ENCODE results near the gene KBTBD4. TPM values are rescaled to one million over a fixed set of nuclear protein-coding genes. Genes with fewer than 3 reads are reported as not detected.

Gene KBTBD4
- total and polyA plus RNA-seq, 2 of the 13 experiments (the other 11 are each of a cell fraction or from before 2014, with no cell fraction given) = 8.5 to 12.8 TPM

GRCh38 chr11:47565340-47566148 lies 13.2 kb downstream of the KBTBD4 start, which contains the start of gene PTPMT1 (continued):
- TF ChIP-seq FOSL1 (CRISPR knock-in tag; IDR thresholded peaks at IDR 0.05; ENCODE audit: borderline replicate concordance) (no peak), ZNF451 (CRISPR knock-in tag; IDR thresholded peaks at IDR 0.05) (peak; percentile 78; the same call in 1 of the 2 replicates), SOX13 (IDR thresholded peaks at IDR 0.05) (no peak), SOX13 (CRISPR knock-in tag; conservative IDR thresholded peaks at IDR 0.05 in 1 of 2, IDR thresholded peaks at IDR 0.05 in 1 of 2) (no peak; a peak in 1 of 4 replicates), NFRKB (IDR thresholded peaks at IDR 0.05) (no peak), ZNF362 (CRISPR knock-in tag; IDR thresholded peaks at IDR 0.05; ENCODE audit: borderline replicate concordance) (no peak), ZFP91 (CRISPR knock-in tag; IDR thresholded peaks at IDR 0.05; ENCODE audit: borderline replicate concordance) (peak; percentile 62; the same call in 1 of the 2 replicates), NR1H2 (CRISPR knock-in tag; IDR thresholded peaks at IDR 0.05; ENCODE audit: borderline replicate concordance, low read depth) (no peak), KDM4B (CRISPR knock-in tag; IDR thresholded peaks at IDR 0.05) (no peak), RXRA (CRISPR knock-in tag; IDR thresholded peaks at IDR 0.05) (peak; percentile 86; the same call in 1 of the 2 replicates), KLF13 (CRISPR knock-in tag; IDR thresholded peaks at IDR 0.05) (no peak), ZNF740 (CRISPR knock-in tag; IDR thresholded peaks at IDR 0.05) (no peak; the same call in 1 of the 2 replicates), ZNF770 (CRISPR knock-in tag; IDR thresholded peaks at IDR 0.05) (peak; percentile 63; the same call in 1 of the 2 replicates), ZNF335 (CRISPR knock-in tag; IDR thresholded peaks at IDR 0.05) (no peak), SALL2 (CRISPR knock-in tag; IDR thresholded peaks at IDR 0.05) (peak; percentile 87), ZNF446 (CRISPR knock-in tag; IDR thresholded peaks at IDR 0.05) (peak; percentile 74), SKI (IDR thresholded peaks at IDR 0.05; ENCODE audit: partially characterized antibody) (peak; percentile 34), RCOR2 (CRISPR knock-in tag; IDR thresholded peaks at IDR 0.05) (no peak), ZBTB25 (CRISPR knock-in tag; IDR thresholded peaks at IDR 0.05) (peak; percentile 45; the same call in 1 of the 2 replicates), IRX3 (CRISPR knock-in tag; IDR thresholded peaks at IDR 0.05; ENCODE audit: borderline replicate concordance, low read depth) (no peak; the same call in 1 of the 2 replicates), ATF6 (CRISPR knock-in tag; conservative IDR thresholded peaks at IDR 0.05) (no peak)
